Measurements from ENCODE around the gene GABRB1.

The GABRB1 gene

DNA sequence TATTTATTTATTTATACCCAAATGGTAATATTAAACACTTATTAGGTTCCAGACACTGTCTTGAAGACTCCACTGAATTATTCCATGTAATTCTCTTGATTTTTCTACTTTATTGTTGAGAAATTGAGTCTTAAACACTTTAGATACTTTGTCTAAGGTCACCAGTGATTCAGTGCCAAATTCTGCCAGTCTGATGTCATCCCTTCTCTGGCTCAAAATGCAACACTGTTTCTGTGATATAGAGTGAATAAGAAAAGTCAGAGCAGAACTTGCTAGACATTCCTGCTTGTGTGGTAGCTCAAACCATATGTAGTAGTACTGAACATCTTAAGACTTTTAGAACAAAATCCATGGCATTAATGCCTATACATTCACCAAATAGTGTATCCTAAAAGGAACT, 164.3 kb downstream of the GABRB1 start:
- Histone ChIP-seq H4K20me1 (ENCODE audit: insufficient read depth, low read length) (no peaks in the 10 kb centered on the region), H3K4me2 (ENCODE audit: low read length) (no peak overlapping the region), H3K9me3 (ENCODE audit: insufficient read depth, low read length) (no peaks in the 10 kb centered on the region), H3K4me3 (ENCODE audit: low read length) (no peak overlapping the region), H3K27me3 (ENCODE audit: low read depth, low read length) (no peaks in the 10 kb centered on the region), H3K79me2 (ENCODE audit: low read length) (no peaks in the 10 kb centered on the region), H2AFZ (ENCODE audit: low read depth, low read length) (no peak overlapping the region), H3K4me1 (ENCODE audit: low read length) (no peaks in the 10 kb centered on the region), H3K9ac (ENCODE audit: low read length) (no peak overlapping the region), H3K27ac (ENCODE audit: low read length) (no peak overlapping the region), H3K36me3 (replicated peaks; ENCODE audit: low read depth, low read length) (no peaks in the 10 kb centered on the region)
- TF ChIP-seq, protein P1, sequence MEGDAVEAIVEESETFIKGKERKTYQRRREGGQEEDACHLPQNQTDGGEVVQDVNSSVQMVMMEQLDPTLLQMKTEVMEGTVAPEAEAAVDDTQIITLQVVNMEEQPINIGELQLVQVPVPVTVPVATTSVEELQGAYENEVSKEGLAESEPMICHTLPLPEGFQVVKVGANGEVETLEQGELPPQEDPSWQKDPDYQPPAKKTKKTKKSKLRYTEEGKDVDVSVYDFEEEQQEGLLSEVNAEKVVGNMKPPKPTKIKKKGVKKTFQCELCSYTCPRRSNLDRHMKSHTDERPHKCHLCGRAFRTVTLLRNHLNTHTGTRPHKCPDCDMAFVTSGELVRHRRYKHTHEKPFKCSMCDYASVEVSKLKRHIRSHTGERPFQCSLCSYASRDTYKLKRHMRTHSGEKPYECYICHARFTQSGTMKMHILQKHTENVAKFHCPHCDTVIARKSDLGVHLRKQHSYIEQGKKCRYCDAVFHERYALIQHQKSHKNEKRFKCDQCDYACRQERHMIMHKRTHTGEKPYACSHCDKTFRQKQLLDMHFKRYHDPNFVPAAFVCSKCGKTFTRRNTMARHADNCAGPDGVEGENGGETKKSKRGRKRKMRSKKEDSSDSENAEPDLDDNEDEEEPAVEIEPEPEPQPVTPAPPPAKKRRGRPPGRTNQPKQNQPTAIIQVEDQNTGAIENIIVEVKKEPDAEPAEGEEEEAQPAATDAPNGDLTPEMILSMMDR (IDR thresholded peaks at IDR 0.05; ENCODE audit: low read depth, low read length), result no peak
- TF ChIP-seq EZH2phosphoT487 (IDR thresholded peaks at IDR 0.05; ENCODE audit: low read depth), result no peak

GRCh38 chr4:47198791-47199190, 167.4 kb downstream of the GABRB1 start:
- Histone ChIP-seq H3K27ac (ENCODE audit: low read length) (no peak overlapping the region), H3K4me3 (ENCODE audit: low read length) (no peak overlapping the region), H3K36me3 (replicated peaks; ENCODE audit: low read depth, low read length) (no peaks in the 10 kb centered on the region), H3K9ac (ENCODE audit: low read length) (no peak overlapping the region), H3K79me2 (ENCODE audit: low read length) (no peaks in the 10 kb centered on the region), H3K27me3 (ENCODE audit: low read depth, low read length) (no peaks in the 10 kb centered on the region), H3K4me2 (ENCODE audit: low read length) (no peak overlapping the region), H3K9me3 (ENCODE audit: insufficient read depth, low read length) (no peaks in the 10 kb centered on the region), H3K4me1 (ENCODE audit: low read length) (no peaks in the 10 kb centered on the region), H2AFZ (ENCODE audit: low read depth, low read length) (no peak overlapping the region), H4K20me1 (ENCODE audit: insufficient read depth, low read length) (no peaks in the 10 kb centered on the region)
- TF ChIP-seq, protein P1 (IDR thresholded peaks at IDR 0.05; ENCODE audit: low read depth, low read length), result no peak
- no peak for TF ChIP-seq EZH2phosphoT487 (IDR thresholded peaks at IDR 0.05; ENCODE audit: low read depth)

GRCh38 chr4:47203593-47203992, 172.2 kb downstream of the GABRB1 start:
- Histone ChIP-seq H3K27ac (ENCODE audit: low read length) (no peak overlapping the region), H3K9ac (ENCODE audit: low read length) (no peak overlapping the region), H2AFZ (ENCODE audit: low read depth, low read length) (no peak overlapping the region), H3K4me3 (ENCODE audit: low read length) (no peak overlapping the region), H3K4me2 (ENCODE audit: low read length) (no peak overlapping the region), H3K79me2 (ENCODE audit: low read length) (no peaks in the 10 kb centered on the region), H4K20me1 (ENCODE audit: insufficient read depth, low read length) (no peaks in the 10 kb centered on the region), H3K27me3 (ENCODE audit: low read depth, low read length) (no peaks in the 10 kb centered on the region), H3K4me1 (ENCODE audit: low read length) (no peaks in the 10 kb centered on the region), H3K36me3 (replicated peaks; ENCODE audit: low read depth, low read length) (peaks cover 3% of the 10 kb centered on the region), H3K9me3 (ENCODE audit: insufficient read depth, low read length) (no peaks in the 10 kb centered on the region)
- TF ChIP-seq, protein P1 (IDR thresholded peaks at IDR 0.05; ENCODE audit: low read depth, low read length), result no peak
- no peak for TF ChIP-seq EZH2phosphoT487 (IDR thresholded peaks at IDR 0.05; ENCODE audit: low read depth)

- TF ChIP-seq, protein P1 (IDR thresholded peaks at IDR 0.05; ENCODE audit: low read depth, low read length), result no peak
- TF ChIP-seq EZH2phosphoT487 (IDR thresholded peaks at IDR 0.05; ENCODE audit: low read depth), result no peak
- no peak overlapping the region for H3K4me2 ChIP-seq (ENCODE audit: low read length)
- no peaks in the 10 kb centered on the region for H3K27me3 ChIP-seq (ENCODE audit: low read depth, low read length)
- no peaks in the 10 kb centered on the region for H3K79me2 ChIP-seq (ENCODE audit: low read length)
- H3K9me3 ChIP-seq (ENCODE audit: insufficient read depth, low read length), result no peaks in the 10 kb centered on the region
- no peak overlapping the region for H2AFZ ChIP-seq (ENCODE audit: low read depth, low read length)
- no peak overlapping the region for H3K4me3 ChIP-seq (ENCODE audit: low read length)
- H3K4me1 ChIP-seq (ENCODE audit: low read length), result no peaks in the 10 kb centered on the region
- H3K9ac ChIP-seq (ENCODE audit: low read length), result no peak overlapping the region
- peaks cover 3% of the 10 kb centered on the region for H3K36me3 ChIP-seq (replicated peaks; ENCODE audit: low read depth, low read length)
- H3K27ac ChIP-seq (ENCODE audit: low read length), result no peak overlapping the region
- no peaks in the 10 kb centered on the region for H4K20me1 ChIP-seq (ENCODE audit: insufficient read depth, low read length)
These were observed 176.2 kb downstream of the GABRB1 start for GRCh38 chr4:47207555-47207954.
